ENCODE results near the gene HMG20A. TPM values are rescaled to one million over a fixed set of nuclear protein-coding genes. Genes with fewer than 3 reads are reported as not detected.

Gene HMG20A
- total and polyA plus RNA-seq, 2 of the 13 experiments (the other 11 are each of a cell fraction or from before 2014, with no cell fraction given): 28.0 to 35.2 TPM

DNA sequence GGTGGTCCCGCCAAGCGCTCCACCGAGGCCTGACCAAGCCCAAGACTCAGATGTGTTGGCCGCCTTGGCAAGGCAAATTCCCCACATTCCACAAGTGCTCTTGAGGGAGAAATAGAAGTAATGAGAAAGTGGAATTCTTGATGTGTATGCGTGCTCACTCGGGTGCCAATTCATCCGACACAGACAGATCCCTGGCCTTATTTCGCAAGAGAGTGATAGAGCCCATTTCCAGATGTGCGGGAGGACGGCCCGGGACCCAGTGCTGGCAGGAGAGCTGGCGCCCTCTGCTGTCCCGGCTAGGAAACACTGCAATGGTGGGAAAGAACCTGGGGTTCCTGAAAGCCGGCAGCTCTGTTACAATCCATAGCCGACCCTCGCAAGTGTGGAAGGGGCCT is 76.0 kb downstream of the HMG20A start (continued):
- TF ChIP-seq, protein P1, sequence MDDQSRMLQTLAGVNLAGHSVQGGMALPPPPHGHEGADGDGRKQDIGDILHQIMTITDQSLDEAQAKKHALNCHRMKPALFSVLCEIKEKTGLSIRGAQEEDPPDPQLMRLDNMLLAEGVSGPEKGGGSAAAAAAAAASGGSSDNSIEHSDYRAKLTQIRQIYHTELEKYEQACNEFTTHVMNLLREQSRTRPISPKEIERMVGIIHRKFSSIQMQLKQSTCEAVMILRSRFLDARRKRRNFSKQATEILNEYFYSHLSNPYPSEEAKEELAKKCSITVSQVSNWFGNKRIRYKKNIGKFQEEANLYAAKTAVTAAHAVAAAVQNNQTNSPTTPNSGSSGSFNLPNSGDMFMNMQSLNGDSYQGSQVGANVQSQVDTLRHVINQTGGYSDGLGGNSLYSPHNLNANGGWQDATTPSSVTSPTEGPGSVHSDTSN (CRISPR knock-in tag; IDR thresholded peaks at IDR 0.05; ENCODE audit: borderline replicate concordance): no peak
- 0 out of 2 replicates have a peak, but pooled peaks have one; percentile 32 for TF ChIP-seq ZNF205 (CRISPR knock-in tag; IDR thresholded peaks at IDR 0.05)
- TF ChIP-seq, protein P2, sequence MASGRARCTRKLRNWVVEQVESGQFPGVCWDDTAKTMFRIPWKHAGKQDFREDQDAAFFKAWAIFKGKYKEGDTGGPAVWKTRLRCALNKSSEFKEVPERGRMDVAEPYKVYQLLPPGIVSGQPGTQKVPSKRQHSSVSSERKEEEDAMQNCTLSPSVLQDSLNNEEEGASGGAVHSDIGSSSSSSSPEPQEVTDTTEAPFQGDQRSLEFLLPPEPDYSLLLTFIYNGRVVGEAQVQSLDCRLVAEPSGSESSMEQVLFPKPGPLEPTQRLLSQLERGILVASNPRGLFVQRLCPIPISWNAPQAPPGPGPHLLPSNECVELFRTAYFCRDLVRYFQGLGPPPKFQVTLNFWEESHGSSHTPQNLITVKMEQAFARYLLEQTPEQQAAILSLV (CRISPR knock-in tag; IDR thresholded peaks at IDR 0.05; ENCODE audit: borderline replicate concordance): 0 out of 2 replicates have a peak, but pooled peaks have one; percentile 40
- TF ChIP-seq, protein P3, sequence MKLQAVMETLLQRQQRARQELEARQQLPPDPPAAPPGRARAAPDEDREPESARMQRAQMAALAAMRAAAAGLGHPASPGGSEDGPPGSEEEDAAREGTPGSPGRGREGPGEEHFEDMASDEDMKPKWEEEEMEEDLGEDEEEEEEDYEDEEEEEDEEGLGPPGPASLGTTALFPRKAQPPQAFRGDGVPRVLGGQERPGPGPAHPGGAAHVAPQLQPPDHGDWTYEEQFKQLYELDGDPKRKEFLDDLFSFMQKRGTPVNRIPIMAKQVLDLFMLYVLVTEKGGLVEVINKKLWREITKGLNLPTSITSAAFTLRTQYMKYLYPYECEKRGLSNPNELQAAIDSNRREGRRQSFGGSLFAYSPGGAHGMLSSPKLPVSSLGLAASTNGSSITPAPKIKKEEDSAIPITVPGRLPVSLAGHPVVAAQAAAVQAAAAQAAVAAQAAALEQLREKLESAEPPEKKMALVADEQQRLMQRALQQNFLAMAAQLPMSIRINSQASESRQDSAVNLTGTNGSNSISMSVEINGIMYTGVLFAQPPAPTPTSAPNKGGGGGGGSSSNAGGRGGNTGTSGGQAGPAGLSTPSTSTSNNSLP (IDR thresholded peaks at IDR 0.05; ENCODE audit: low read depth, low read length): peak; percentile 44; the same call in 1 of the 2 replicates
- TF ChIP-seq FOSL2 (CRISPR knock-in tag; IDR thresholded peaks at IDR 0.05): 0 out of 2 replicates have a peak, but pooled peaks have one; percentile 21
- 0 out of 2 replicates have a peak, but pooled peaks have one; percentile 57 for TF ChIP-seq REPIN1 (CRISPR knock-in tag; IDR thresholded peaks at IDR 0.05; ENCODE audit: borderline replicate concordance, low read depth)
- TF ChIP-seq SAP130 (CRISPR knock-in tag; IDR thresholded peaks at IDR 0.05; ENCODE audit: low read depth): peak; percentile 33; the same call in 1 of the 2 replicates
- TF ChIP-seq SOX6 (IDR thresholded peaks at IDR 0.05): no peak
- TF ChIP-seq SOX6 (CRISPR knock-in tag; IDR thresholded peaks at IDR 0.05): peak; percentile 58
- TF ChIP-seq ZNF780A (CRISPR knock-in tag; IDR thresholded peaks at IDR 0.05): no peak
- 0 out of 2 replicates have a peak, but pooled peaks have one; percentile 41 for TF ChIP-seq SMAD1 (CRISPR knock-in tag; IDR thresholded peaks at IDR 0.05; ENCODE audit: borderline replicate concordance, low read depth)
- no peak for TF ChIP-seq BRCA1 (CRISPR knock-in tag; IDR thresholded peaks at IDR 0.05)
- no peak for TF ChIP-seq ZNF256 (CRISPR knock-in tag; conservative IDR thresholded peaks at IDR 0.05)
- TF ChIP-seq, protein P4, sequence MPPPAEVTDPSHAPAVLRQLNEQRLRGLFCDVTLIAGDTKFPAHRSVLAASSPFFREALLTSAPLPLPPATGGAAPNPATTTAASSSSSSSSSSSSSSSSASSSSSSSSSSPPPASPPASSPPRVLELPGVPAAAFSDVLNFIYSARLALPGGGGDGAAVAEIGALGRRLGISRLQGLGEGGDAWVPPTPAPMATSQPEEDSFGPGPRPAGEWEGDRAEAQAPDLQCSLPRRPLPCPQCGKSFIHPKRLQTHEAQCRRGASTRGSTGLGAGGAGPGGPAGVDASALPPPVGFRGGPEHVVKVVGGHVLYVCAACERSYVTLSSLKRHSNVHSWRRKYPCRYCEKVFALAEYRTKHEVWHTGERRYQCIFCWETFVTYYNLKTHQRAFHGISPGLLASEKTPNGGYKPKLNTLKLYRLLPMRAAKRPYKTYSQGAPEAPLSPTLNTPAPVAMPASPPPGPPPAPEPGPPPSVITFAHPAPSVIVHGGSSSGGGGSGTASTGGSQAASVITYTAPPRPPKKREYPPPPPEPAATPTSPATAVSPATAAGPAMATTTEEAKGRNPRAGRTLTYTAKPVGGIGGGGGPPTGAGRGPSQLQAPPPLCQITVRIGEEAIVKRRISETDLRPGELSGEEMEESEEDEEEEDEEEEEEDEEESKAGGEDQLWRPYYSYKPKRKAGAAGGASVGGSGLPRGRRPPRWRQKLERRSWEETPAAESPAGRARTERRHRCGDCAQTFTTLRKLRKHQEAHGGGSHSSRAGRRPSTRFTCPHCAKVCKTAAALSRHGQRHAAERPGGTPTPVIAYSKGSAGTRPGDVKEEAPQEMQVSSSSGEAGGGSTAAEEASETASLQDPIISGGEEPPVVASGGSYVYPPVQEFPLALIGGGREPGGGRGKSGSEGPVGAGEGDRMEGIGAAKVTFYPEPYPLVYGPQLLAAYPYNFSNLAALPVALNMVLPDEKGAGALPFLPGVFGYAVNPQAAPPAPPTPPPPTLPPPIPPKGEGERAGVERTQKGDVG (CRISPR knock-in tag; IDR thresholded peaks at IDR 0.05; ENCODE audit: borderline replicate concordance): peak; percentile 39; the same call in 1 of the 2 replicates
- TF ChIP-seq, protein P5, sequence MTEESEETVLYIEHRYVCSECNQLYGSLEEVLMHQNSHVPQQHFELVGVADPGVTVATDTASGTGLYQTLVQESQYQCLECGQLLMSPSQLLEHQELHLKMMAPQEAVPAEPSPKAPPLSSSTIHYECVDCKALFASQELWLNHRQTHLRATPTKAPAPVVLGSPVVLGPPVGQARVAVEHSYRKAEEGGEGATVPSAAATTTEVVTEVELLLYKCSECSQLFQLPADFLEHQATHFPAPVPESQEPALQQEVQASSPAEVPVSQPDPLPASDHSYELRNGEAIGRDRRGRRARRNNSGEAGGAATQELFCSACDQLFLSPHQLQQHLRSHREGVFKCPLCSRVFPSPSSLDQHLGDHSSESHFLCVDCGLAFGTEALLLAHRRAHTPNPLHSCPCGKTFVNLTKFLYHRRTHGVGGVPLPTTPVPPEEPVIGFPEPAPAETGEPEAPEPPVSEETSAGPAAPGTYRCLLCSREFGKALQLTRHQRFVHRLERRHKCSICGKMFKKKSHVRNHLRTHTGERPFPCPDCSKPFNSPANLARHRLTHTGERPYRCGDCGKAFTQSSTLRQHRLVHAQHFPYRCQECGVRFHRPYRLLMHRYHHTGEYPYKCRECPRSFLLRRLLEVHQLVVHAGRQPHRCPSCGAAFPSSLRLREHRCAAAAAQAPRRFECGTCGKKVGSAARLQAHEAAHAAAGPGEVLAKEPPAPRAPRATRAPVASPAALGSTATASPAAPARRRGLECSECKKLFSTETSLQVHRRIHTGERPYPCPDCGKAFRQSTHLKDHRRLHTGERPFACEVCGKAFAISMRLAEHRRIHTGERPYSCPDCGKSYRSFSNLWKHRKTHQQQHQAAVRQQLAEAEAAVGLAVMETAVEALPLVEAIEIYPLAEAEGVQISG (CRISPR knock-in tag; IDR thresholded peaks at IDR 0.05): peak; percentile 84
- TF ChIP-seq, protein P6, sequence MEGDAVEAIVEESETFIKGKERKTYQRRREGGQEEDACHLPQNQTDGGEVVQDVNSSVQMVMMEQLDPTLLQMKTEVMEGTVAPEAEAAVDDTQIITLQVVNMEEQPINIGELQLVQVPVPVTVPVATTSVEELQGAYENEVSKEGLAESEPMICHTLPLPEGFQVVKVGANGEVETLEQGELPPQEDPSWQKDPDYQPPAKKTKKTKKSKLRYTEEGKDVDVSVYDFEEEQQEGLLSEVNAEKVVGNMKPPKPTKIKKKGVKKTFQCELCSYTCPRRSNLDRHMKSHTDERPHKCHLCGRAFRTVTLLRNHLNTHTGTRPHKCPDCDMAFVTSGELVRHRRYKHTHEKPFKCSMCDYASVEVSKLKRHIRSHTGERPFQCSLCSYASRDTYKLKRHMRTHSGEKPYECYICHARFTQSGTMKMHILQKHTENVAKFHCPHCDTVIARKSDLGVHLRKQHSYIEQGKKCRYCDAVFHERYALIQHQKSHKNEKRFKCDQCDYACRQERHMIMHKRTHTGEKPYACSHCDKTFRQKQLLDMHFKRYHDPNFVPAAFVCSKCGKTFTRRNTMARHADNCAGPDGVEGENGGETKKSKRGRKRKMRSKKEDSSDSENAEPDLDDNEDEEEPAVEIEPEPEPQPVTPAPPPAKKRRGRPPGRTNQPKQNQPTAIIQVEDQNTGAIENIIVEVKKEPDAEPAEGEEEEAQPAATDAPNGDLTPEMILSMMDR (CRISPR knock-in tag; IDR thresholded peaks at IDR 0.05): peak; percentile 96

Measured in HepG2 (cell line).